ENCODE data around the gene ARHGAP40. TPM values are rescaled to one million over a fixed set of nuclear protein-coding genes. Genes with fewer than 3 reads are reported as not detected.

ARHGAP40 gene
- total and polyA plus RNA-seq, 2 of the 13 experiments (the other 11 are each of a cell fraction or from before 2014, with no cell fraction given) = 0.75 to 2.1 TPM

- no peak for TF ChIP-seq ZNF550 (CRISPR knock-in tag; IDR thresholded peaks at IDR 0.05; ENCODE audit: borderline replicate concordance)
- no peak for TF ChIP-seq FLYWCH1 (CRISPR knock-in tag; IDR thresholded peaks at IDR 0.05)
- TF ChIP-seq NKX3-1 (CRISPR knock-in tag; IDR thresholded peaks at IDR 0.05) = peak; percentile 89
- TF ChIP-seq RCOR2 (CRISPR knock-in tag; IDR thresholded peaks at IDR 0.05) = peak; percentile 80
- peak; percentile 94 for TF ChIP-seq HNF4A (CRISPR knock-in tag; IDR thresholded peaks at IDR 0.05)
- 0 out of 2 replicates have a peak, but pooled peaks have one; percentile 9 for TF ChIP-seq ZNF776 (CRISPR knock-in tag; IDR thresholded peaks at IDR 0.05)
- TF ChIP-seq ZBTB46 (CRISPR knock-in tag; IDR thresholded peaks at IDR 0.05; ENCODE audit: borderline replicate concordance) = no peak
- no peak for TF ChIP-seq ZBTB1 (CRISPR knock-in tag; IDR thresholded peaks at IDR 0.05; ENCODE audit: borderline replicate concordance)
- TF ChIP-seq SRSF4 (IDR thresholded peaks at IDR 0.05; ENCODE audit: low read depth, low read length, poor library complexity, severe bottlenecking) = no peak
- no peak for TF ChIP-seq RARG (CRISPR knock-in tag; IDR thresholded peaks at IDR 0.05; ENCODE audit: low read depth)
- 0 out of 2 replicates have a peak, but pooled peaks have one; percentile 26 for TF ChIP-seq CBFB (CRISPR knock-in tag; IDR thresholded peaks at IDR 0.05)
- TF ChIP-seq MEIS2 (CRISPR knock-in tag; IDR thresholded peaks at IDR 0.05) = no peak
- no peak for TF ChIP-seq ATF6 (CRISPR knock-in tag; conservative IDR thresholded peaks at IDR 0.05)
- TF ChIP-seq ZNF580 (CRISPR knock-in tag; IDR thresholded peaks at IDR 0.05; ENCODE audit: borderline replicate concordance, low read depth) = no peak
- peak; percentile 85; the same call in 1 of the 2 replicates for TF ChIP-seq THRA (CRISPR knock-in tag; IDR thresholded peaks at IDR 0.05; ENCODE audit: borderline replicate concordance)
- TF ChIP-seq ZNF337 (CRISPR knock-in tag; IDR thresholded peaks at IDR 0.05; ENCODE audit: borderline replicate concordance, low read depth) = no peak
- TF ChIP-seq ZXDC (CRISPR knock-in tag; IDR thresholded peaks at IDR 0.05) = no peak
- no peak for TF ChIP-seq ZNF576 (CRISPR knock-in tag; IDR thresholded peaks at IDR 0.05)
- TF ChIP-seq ZFX (CRISPR knock-in tag; IDR thresholded peaks at IDR 0.05; ENCODE audit: low read depth) = peak; percentile 33; the same call in 1 of the 2 replicates
- peak; percentile 68; the same call in 1 of the 2 replicates for TF ChIP-seq MYC (CRISPR knock-in tag; IDR thresholded peaks at IDR 0.05; ENCODE audit: borderline replicate concordance)
These were observed 65.9 kb downstream of the ARHGAP40 start (continued) for GRCh38 chr20:38667417-38667956.
